HG03442 (cell line): ENCODE data around the gene SFXN1.

Experiments
- ATAC-seq: cut with Tn5 transposase; IDR thresholded peaks from one replicate; pipeline ENCODE4 v1.9.1; 2021; ENCODE audit warnings: mild to moderate bottlenecking, moderate library complexity; ENCODE audit not compliant: unreplicated experiment

The SFXN1 gene

GRCh38 chr5:175569701-175570100 is 91.3 kb downstream of the SFXN1 start:
- no peak for ATAC-seq

DNA sequence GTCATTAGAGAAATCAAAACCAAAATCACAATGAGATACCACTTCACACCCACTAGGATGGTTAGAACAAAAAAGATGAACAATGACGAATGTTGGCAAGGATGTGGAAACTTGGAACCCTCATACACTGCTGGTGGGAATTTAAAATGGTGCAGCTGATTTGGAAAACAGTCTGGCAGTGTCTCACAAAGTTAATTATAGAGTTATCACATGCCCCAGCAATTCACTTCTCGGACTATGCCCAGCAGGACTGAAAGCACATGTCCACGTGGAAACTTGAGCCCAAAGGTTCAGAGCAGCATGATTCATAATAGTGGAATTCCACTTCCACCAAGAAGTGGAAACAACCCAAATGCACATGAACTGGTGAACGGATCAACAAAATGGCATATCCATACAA is 94.5 kb downstream of the SFXN1 start:
- ATAC-seq, result no peak

- no peak for ATAC-seq
Measured at GRCh38 chr5:175573493-175574269, 95.3 kb downstream of the SFXN1 start.

- ATAC-seq, result no peak
Measured at GRCh38 chr5:175575301-175575700, 96.9 kb downstream of the SFXN1 start.

DNA sequence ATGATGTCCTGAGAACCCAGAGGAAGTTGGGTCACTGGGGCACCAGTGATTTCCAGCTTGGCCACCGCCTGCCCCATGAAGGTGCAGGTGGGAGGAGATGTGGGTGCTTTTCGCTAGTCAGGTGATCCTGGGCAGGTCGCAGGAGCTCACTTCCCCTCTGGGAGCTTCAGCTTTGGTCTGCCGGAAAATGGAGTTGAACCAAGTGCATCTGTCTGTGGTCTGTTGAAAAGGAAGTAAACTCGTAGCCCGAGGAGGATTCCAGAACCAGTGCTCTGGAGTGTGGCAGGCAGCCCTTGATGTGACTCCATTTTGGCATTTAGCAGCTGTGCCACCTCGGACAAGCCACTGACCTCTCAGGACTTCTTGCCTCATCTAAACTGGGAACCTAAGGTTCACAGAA is 97.7 kb downstream of the SFXN1 start:
- no peak for ATAC-seq

GRCh38 chr5:175576591-175576990 is 98.2 kb downstream of the SFXN1 start:
- ATAC-seq, result no peak
